ENCODE data around the gene KCNF1.

DNA sequence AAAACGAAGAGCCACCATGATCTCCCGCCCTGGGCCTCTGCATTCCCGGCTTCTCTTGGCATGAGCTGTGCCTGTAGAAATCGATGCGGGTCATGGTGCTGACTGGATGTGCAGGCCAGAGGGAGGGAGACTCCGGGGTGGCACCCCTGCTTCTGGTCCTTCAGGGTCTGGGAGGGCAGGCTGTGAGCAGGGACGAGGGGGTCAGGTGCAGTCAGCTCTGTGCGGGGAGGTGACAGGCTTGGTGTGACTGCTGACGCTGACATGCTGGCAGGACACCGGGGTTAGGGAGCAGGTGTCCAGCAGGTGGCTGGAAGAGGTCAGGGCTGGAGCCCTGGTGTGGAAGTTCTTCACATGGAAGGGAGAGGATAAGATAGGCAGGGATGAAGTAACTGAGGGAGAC, 48.7 kb upstream of the KCNF1 start:
- TF ChIP-seq CTCF (IDR thresholded peaks at IDR 0.05) (no peak), POLR2A (IDR thresholded peaks at IDR 0.05) (no peak), EP300 (IDR thresholded peaks at IDR 0.05) (no peak)

Data from tibial nerve (tissue), 4 donors.